Fibroblast of pulmonary artery (primary cell): ENCODE data around the gene PDZD7.
A peak's percentile ranks its signal among the peaks of the same experiment; 100 is the strongest.

Experiments used
- DNase-seq: peaks from one replicate; pipeline ENCODE4 v3.0.0-alpha.2; 2010; ENCODE audit warnings: low read depth
- H3K4me3 ChIP-seq: replicated peaks from 2 replicates; pipeline ENCODE4 v1.5.1; 2011; ENCODE audit warnings: low read depth, mild to moderate bottlenecking, control low read depth, low read length, moderate library complexity
- CTCF ChIP-seq: IDR thresholded peaks from 2 replicates; pipeline ENCODE4 v1.5.1; 2011; ENCODE audit warnings: mild to moderate bottlenecking, control low read depth, low read length, inconsistent platforms; ENCODE audit errors: missing control alignments

The PDZD7 gene

GRCh38 chr10:101065481-101066145, 34.7 kb upstream of the PDZD7 start:
- peak overlapping the region; percentile 42 for H3K4me3 ChIP-seq
- TF ChIP-seq CTCF = no peak

GRCh38 chr10:101064415-101065030, 33.6 kb upstream of the PDZD7 start:
- no peak overlapping the region for H3K4me3 ChIP-seq
- DNase-seq = no peak
- no peak for TF ChIP-seq CTCF

More at GRCh38 chr10:101065481-101066145, 34.7 kb upstream of the PDZD7 start:
- no peak for DNase-seq

GRCh38 chr10:101063548-101064414, 32.9 kb upstream of the PDZD7 start:
- no peak overlapping the region for H3K4me3 ChIP-seq
- no peak for TF ChIP-seq CTCF

GRCh38 chr10:101063050-101063525, 32.2 kb upstream of the PDZD7 start:
- no peak for TF ChIP-seq CTCF
- no peak for DNase-seq
- H3K4me3 ChIP-seq = no peak overlapping the region

More at GRCh38 chr10:101063548-101064414, 32.9 kb upstream of the PDZD7 start:
- no peak for DNase-seq

- peak; percentile 42 for DNase-seq
- H3K4me3 ChIP-seq = peak overlapping the region; percentile 98
- TF ChIP-seq CTCF = peak; percentile 12
Observed at GRCh38 chr10:101062232-101063049, 31.5 kb upstream of the PDZD7 start.

- TF ChIP-seq CTCF = no peak
- H3K4me3 ChIP-seq = peak within 1 kb of the TSS; percentile 98
- peak; percentile 46 for DNase-seq
Observed at GRCh38 chr10:101061624-101062231, 30.8 kb upstream of the PDZD7 start, which contains the start of gene KAZALD1. Gene KAZALD1 (plus strand): TSS chr10:101061989. CDS start chr10:101062593, 604 bp downstream.
